ENCODE results near the gene IGFN1. TPM values are rescaled to one million over a fixed set of nuclear protein-coding genes. Genes with fewer than 3 reads are reported as not detected.

The IGFN1 gene
- total and polyA plus RNA-seq, 2 donors (not counting 3 experiments of a cell fraction or from before 2014, with no cell fraction given), result not detected

- Histone ChIP-seq H3K27me3 (ENCODE audit: control insufficient read depth in 2 of 2, insufficient read depth in 2 of 2, low read length in 2 of 2) (peaks cover 25 to 28% of the 10 kb centered on the region in 2 experiments), H3K4me1 (ENCODE audit: control insufficient read depth, extremely low read depth, insufficient read depth, low read length) (no peaks in the 10 kb centered on the region), H3K79me2 (ENCODE audit: control insufficient read depth, insufficient read depth, low read length) (no peaks in the 10 kb centered on the region), H3K9me1 (replicated peaks; ENCODE audit: control insufficient read depth, extremely low read depth, insufficient read depth, low read length) (no peaks in the 10 kb centered on the region), H3K9me3 (replicated peaks; ENCODE audit: control insufficient read depth, insufficient read depth, low read length) (no peaks in the 10 kb centered on the region), H3K4me2 (ENCODE audit: insufficient read depth, low read length) (no peak overlapping the region), H3K27ac (ENCODE audit: insufficient read depth, low read depth, low read length) (no peak overlapping the region), H4K20me1 (replicated peaks; ENCODE audit: control insufficient read depth, extremely low read depth, insufficient read depth, low read length) (no peaks in the 10 kb centered on the region), H3K4me3 (replicated peaks in 1 of 3; ENCODE audit: insufficient read depth in 1 of 3, low read depth in 1 of 3, low read length in 3 of 3) (no peak overlapping the region), H2AFZ (ENCODE audit: low read depth, low read length) (no peak overlapping the region), H3K36me3 (ENCODE audit: control insufficient read depth in 2 of 2, extremely low read depth in 1 of 2, insufficient read depth in 2 of 2, low read length in 2 of 2) (no peaks in the 10 kb centered on the region), H3K9ac (replicated peaks; ENCODE audit: extremely low read depth, insufficient read depth, low read length) (no peak overlapping the region)
- ChIA-PET CTCF (interaction anchor here (0.9 to 1.4 kb wide), 4 partner anchors 10 to 59 kb away, joined by 3 read pairs; no protein-coding TSS in a partner anchor), POLR2A (no interaction called here)
- TF ChIP-seq CTCF (IDR thresholded peaks at IDR 0.05; ENCODE audit: extremely low read depth in 1 of 2, insufficient read depth in 1 of 2, low read depth in 1 of 2, low read length in 2 of 2), result no peak
- no peak for TF ChIP-seq POLR2AphosphoS5 (IDR thresholded peaks at IDR 0.05; ENCODE audit: insufficient read depth, low read depth, low read length)
- no peak for TF ChIP-seq EZH2 (IDR thresholded peaks at IDR 0.05; ENCODE audit: borderline replicate concordance, low read depth, low read length, severe bottlenecking)
- TF ChIP-seq POLR2A (IDR thresholded peaks at IDR 0.05; ENCODE audit: low read depth, low read length), result no peak
- TF ChIP-seq GATA2 (IDR thresholded peaks at IDR 0.05; ENCODE audit: insufficient read depth, insufficient read length, low read depth, low read length), result no peak
- no peak for TF ChIP-seq FOS (IDR thresholded peaks at IDR 0.05; ENCODE audit: borderline replicate concordance, insufficient read depth, low read length)
- TF ChIP-seq JUN (IDR thresholded peaks at IDR 0.05; ENCODE audit: borderline replicate concordance, insufficient read depth, insufficient read length, low read depth), result no peak
- TF ChIP-seq MYC (IDR thresholded peaks at IDR 0.05; ENCODE audit: low read depth, low read length), result no peak
- no peak for TF ChIP-seq MAX (IDR thresholded peaks at IDR 0.05; ENCODE audit: insufficient read depth, insufficient read length)
- no TSS peak for BruUV-seq (replicated peaks)
- intact Hi-C loops (cut with micrococcal nuclease) (no loop called here), dilution Hi-C loops (cut with MboI; ENCODE audit: extremely low pct_ligation_motif_present, low sequenced_read_pairs) (no loop called here)
- FAIRE-seq, result no peak
- no peak for DNase-seq (ENCODE audit: low read depth, low spot score)
Measured at GRCh38 chr1:201163707-201164106, 26.9 kb upstream of the IGFN1 start.

All from endothelial cell of umbilical vein (primary cell).